Astrocyte of the cerebellum (primary cell): ENCODE results near the gene ELL.

Experiments
- DNase-seq: peaks from one replicate; pipeline ENCODE4 v3.0.0-alpha.2; 2011; ENCODE audit warnings: low read depth
- H3K4me3 ChIP-seq: 2 replicates; pipeline ENCODE4 v1.5.1; 2011; ENCODE audit warnings: mild to moderate bottlenecking, low read depth, low read length, moderate library complexity
- in situ Hi-C: cut with HindIII; loops from 2 replicates; pipeline ENCODE4 v1.10.0; 2017; ENCODE audit warnings: low sequenced_read_pairs
- TF ChIP-seq, protein P1 (sequence below): IDR thresholded peaks from 2 replicates; pipeline ENCODE4 v1.5.1; 2012; ENCODE audit warnings: low read length, low read depth, moderate library complexity, mild to moderate bottlenecking; ENCODE audit errors: missing control alignments

ELL gene

DNA sequence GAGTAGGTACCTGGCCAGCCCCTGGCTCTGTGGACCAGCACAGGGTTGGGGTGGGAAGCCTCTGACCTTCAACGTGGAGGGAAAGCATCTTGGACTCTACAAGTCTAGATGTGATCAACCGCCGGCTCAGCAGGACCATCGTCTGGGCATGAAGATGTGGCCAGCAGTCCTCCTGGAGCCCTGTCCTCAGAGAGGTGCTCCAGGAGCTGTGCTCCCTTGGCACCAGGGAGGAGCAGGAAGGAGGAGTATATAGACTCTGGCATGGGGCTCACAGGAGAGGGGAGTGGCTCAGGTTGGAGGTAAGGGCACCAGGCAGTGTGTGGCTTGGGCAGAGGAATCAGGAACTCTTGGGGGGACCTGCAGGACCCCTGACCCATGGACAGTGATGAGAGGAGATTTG is 65.6 kb downstream of the ELL start:
- in situ Hi-C loops: no loop called here
- no peak overlapping the region for H3K4me3 ChIP-seq

DNA sequence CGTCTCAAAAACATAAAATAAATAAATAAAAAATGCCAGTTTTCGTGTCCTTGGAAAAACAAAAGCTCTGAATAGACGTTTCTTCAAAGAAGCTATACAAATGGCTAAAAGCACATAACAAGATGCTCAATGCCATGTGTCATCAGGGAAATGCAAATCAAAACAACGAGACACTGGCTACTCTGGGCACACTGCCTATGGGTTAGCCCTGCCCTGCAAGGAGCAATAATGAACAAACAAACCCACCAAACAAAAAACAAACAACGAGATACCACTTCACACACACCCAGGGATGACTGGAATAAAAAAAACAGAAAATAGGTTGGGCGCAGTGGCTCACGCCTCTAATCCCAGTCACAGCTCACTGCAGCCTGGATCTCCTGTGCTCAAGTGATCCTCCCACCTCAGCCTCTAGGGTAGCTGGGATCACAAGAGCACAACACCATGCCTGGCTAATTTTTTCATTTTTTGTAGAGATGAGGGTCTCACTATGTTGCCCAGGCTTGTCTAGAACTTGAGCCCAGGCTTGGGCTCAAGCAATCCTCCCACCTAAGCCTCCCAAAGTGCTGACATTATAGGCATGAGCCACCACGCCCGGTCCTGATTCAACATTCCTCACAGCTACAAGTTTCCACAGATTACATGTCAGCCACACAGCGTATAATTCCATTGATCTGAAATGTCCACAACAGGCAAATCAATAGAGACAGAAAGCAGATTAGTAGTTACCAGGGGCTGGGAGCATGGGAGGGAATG is 68.4 kb downstream of the ELL start:
- in situ Hi-C loops: no loop called here
- no peak overlapping the region for H3K4me3 ChIP-seq
- DNase-seq: no peak
- TF ChIP-seq, protein P1, sequence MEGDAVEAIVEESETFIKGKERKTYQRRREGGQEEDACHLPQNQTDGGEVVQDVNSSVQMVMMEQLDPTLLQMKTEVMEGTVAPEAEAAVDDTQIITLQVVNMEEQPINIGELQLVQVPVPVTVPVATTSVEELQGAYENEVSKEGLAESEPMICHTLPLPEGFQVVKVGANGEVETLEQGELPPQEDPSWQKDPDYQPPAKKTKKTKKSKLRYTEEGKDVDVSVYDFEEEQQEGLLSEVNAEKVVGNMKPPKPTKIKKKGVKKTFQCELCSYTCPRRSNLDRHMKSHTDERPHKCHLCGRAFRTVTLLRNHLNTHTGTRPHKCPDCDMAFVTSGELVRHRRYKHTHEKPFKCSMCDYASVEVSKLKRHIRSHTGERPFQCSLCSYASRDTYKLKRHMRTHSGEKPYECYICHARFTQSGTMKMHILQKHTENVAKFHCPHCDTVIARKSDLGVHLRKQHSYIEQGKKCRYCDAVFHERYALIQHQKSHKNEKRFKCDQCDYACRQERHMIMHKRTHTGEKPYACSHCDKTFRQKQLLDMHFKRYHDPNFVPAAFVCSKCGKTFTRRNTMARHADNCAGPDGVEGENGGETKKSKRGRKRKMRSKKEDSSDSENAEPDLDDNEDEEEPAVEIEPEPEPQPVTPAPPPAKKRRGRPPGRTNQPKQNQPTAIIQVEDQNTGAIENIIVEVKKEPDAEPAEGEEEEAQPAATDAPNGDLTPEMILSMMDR: no peak

More for the DNA sequence above, 65.6 kb downstream of the ELL start:
- TF ChIP-seq, protein P1: no peak
- no peak for DNase-seq

DNA sequence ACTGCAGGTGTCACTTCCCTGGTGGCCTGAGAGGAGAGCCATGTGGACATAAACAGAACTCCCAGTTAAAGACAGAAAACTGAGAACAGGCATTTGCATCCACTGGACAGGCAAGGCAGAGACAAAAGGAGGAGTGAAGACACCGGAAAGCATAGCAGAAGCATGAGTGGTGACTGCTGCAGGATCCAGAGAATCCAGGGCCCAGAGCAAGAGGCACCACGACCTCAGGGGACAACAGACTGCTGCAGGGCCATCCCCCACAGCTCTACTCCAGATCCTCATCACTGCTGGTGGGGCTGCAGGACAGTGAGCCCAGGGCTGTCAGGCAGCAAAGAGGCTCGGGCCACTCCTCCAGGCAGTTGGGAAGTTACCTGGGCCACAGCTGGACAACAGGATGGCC is 69.5 kb downstream of the ELL start:
- no peak for DNase-seq
- H3K4me3 ChIP-seq: no peak overlapping the region
- TF ChIP-seq, protein P1: no peak
- in situ Hi-C loops: no loop called here

DNA sequence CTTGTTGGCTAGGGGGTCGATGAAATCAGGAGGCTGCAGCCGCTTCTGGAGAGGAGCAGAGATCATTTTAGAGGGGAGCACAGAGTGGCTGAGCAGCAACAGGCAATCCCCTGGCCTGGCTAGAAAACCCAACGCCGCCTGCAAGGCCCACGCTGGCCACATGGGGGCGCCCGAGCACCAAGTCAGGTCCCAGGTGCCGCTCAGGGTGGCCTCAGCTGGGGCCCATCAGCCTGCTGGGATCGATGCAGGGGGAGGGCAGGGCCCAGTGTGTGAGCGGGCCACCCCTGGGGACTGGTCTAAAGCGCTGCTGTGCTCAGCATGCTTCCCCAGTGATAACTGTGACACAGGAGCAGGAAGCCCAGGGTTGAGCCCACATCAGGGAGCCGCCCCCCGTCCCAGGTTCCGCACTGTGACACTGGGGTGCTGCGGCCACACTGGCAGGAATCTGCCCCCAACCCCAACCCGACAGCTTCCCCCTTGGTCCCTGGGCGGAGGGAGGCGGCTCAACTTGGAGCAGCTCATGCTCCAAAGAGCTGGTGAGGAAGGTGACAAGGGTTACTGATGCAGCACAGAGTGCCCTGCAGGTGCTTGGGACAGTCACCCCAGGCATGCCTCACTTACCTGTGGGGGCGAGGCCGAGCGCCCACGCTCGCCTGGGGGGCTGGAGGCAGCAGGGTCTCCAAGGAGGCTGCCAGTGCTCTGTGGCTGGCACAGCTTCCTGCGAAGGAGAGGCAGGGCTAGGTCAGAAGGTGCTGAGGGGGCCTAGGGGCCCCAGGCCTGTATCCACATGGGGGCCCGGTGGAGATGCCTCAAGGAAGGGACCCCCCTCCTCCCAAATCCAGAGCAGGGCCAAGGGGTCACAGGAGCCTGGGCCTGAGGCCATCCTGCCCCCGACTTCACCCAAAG is 70.7 kb downstream of the ELL start:
- in situ Hi-C loops: no loop called here
- no peak for DNase-seq
- TF ChIP-seq, protein P1: peak; percentile 96
- no peak overlapping the region for H3K4me3 ChIP-seq

DNA sequence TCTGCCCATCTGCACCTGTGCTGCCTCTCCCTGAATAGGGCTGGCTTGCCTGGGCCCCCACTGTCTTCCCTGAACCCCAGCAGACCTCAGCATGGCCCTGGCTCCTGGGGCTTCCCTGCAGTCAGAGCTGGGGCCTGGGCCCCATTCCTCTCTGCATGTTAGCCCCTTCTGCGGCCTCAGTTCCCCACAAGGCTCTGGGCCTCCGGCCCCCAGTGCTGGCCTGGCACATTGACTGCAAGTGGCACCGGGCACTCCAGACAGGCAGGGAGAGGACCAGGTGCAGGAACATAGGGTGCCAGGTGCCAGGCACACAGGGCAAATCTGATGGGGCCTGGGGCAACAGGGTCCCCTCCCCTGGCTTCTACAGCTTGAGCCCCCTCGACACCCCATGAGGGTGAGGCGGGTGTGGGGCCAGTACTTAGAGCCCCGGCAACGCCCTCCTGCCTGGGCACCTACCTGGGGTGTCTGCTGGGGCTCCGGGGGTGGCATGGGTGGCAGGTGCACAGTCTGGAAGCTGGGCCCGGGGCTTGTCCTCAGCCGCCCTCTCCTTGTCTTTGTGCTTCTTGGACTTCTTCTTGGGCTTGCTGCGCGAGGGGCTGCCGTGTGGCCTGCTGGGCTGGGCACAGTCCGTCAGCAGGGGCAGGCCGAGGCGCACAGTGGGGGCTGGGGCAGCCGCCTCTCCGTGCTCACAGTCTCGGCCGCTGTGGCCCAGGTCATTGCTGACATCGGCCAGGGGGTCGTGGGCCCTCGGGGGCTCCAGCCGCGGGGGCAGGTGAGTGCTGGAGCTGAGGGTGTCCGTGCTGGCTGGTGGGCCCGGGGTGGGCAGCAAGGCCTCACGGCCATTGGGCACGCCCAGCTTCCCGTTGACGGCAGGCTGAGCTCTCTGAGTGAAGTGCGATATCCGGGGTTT is 71.6 kb downstream of the ELL start:
- TF ChIP-seq, protein P1: no peak
- in situ Hi-C loops: no loop called here
- H3K4me3 ChIP-seq: no peak overlapping the region
- DNase-seq: no peak

DNA sequence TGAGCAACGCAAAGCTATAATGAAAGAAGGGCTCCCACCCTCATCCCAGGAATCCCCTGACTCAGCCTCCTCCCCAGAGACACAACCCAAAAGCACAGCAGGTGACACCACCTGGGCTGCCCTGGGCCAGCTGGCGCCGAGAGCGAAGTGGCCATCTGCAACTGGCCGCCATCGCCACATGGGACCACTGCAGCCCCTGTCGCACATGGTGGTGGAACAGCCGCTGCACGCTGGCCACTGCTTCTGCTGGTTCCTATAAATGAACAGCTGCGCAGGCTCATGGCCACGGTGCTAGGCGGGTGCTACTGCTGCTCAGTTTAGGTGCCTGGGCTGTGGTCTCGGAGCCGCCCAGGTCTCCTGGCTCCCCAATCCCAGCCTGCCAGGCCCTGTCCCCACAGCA is 72.3 kb downstream of the ELL start:
- TF ChIP-seq, protein P1: no peak
- in situ Hi-C loops: no loop called here
- no peak overlapping the region for H3K4me3 ChIP-seq
- no peak for DNase-seq
